AG04450 (cell line): Measurements from ENCODE around the gene CAGE1. TPM values are rescaled to one million over a fixed set of nuclear protein-coding genes. Genes with fewer than 3 reads are reported as not detected.
"Not testable (repeated sequence)": the region's sequence is repeated elsewhere in the genome, so short reads cannot be mapped to it uniquely, and the experiment has no call there.

Source experiments
- CTCF ChIA-PET: fragments of 300-600, 350-600 bp; formaldehyde crosslinking; extraction: SDS; loops from one replicate; lab custom pipeline; 2022; ENCODE audit warnings: antibody characterized with exemption, inconsistent platforms; lab: Charles Lee
- POLR2A ChIA-PET: fragments of 350-600 bp; formaldehyde crosslinking; extraction: SDS; loops from one replicate; lab custom pipeline; 2021; ENCODE audit warnings: antibody characterized with exemption, inconsistent platforms; lab: Yijun Ruan, JAX
- DNase-seq: peaks from one replicate; pipeline ENCODE4 v3.0.0-alpha.2; 2011; ENCODE audit warnings: low read depth, low spot score
- H3K27ac ChIP-seq: one replicate; pipeline ENCODE4 v1.5.1; 2012; ENCODE audit warnings: low read depth, low read length, control low read depth
- H3K27me3 ChIP-seq: one replicate; pipeline ENCODE4 v1.6.0; 2012; ENCODE audit warnings: low read length; ENCODE audit not compliant: control insufficient read depth, insufficient read depth
- H3K4me3 ChIP-seq: 2 replicates; pipeline ENCODE4 v1.5.1; 2011; ENCODE audit warnings: mild to moderate bottlenecking, low read depth, low read length, control low read depth
- H3K9me3 ChIP-seq: 2 replicates; pipeline ENCODE4 v1.5.1; 2012; ENCODE audit warnings: low read length; ENCODE audit not compliant: control insufficient read depth, insufficient read depth
- CTCF ChIP-seq: IDR thresholded peaks from 2 replicates; pipeline ENCODE4 v1.5.1; 2011; ENCODE audit warnings: low read depth, low read length, control low read depth, inconsistent platforms
- polyA plus RNA-seq: library from polyadenylated mRNA; depleted of rRNA; stranded (reverse); fragments of >200 nt; gene quantifications from 2 replicates; pipeline ENCODE4 v1.2.3, GENCODE V29; 2011

Gene CAGE1
- polyA plus RNA-seq, 1 experiment = not detected

GRCh38 chr6:7328243-7328642, 61.3 kb downstream of the CAGE1 start:
- POLR2A ChIA-PET = interaction anchor here (0.7 kb wide), 1 partner anchor 92 kb away, joined by 3 read pairs; no protein-coding TSS in a partner anchor
- H3K9me3 ChIP-seq = no peaks in the 10 kb centered on the region
- no peak overlapping the region for H3K27ac ChIP-seq
- DNase-seq = no peak
- no peak overlapping the region for H3K4me3 ChIP-seq
- no peak for TF ChIP-seq CTCF
- H3K27me3 ChIP-seq = peaks cover 3% of the 10 kb centered on the region
- CTCF ChIA-PET = interaction anchor here (0.6 to 1.3 kb wide), 2 partner anchors 10 to 288 kb away, joined by 3 to 4 read pairs; no protein-coding TSS in a partner anchor

GRCh38 chr6:7325750-7326149, 63.8 kb downstream of the CAGE1 start:
- ChIA-PET POLR2A (interaction anchor here (1.5 kb wide), 1 partner anchor 64 kb away, joined by 3 read pairs; the partner anchor contains the start of genes CAGE1 and RIOK1), CTCF (no interaction called here)
- Histone ChIP-seq H3K27ac (no peak overlapping the region), H3K9me3 (no peaks in the 10 kb centered on the region), H3K4me3 (no peak overlapping the region), H3K27me3 (peaks cover 2% of the 10 kb centered on the region)
- TF ChIP-seq CTCF = no peak
- no peak for DNase-seq

GRCh38 chr6:7324520-7324919, 65.0 kb downstream of the CAGE1 start:
- ChIA-PET POLR2A (no interaction called here), CTCF (no interaction called here)
- Histone ChIP-seq H3K27ac (no peak overlapping the region), H3K9me3 (no peaks in the 10 kb centered on the region), H3K4me3 (no peak overlapping the region), H3K27me3 (peaks cover 2% of the 10 kb centered on the region)
- TF ChIP-seq CTCF = no peak
- no peak for DNase-seq

GRCh38 chr6:7323074-7323473, 66.5 kb downstream of the CAGE1 start:
- Histone ChIP-seq H3K27me3 (peaks cover 2% of the 10 kb centered on the region), H3K27ac (no peak overlapping the region), H3K9me3 (no peaks in the 10 kb centered on the region), H3K4me3 (no peak overlapping the region)
- no peak for DNase-seq
- ChIA-PET POLR2A (no interaction called here), CTCF (no interaction called here)
- no peak for TF ChIP-seq CTCF

GRCh38 chr6:7321866-7322265, 67.7 kb downstream of the CAGE1 start:
- H3K27me3 ChIP-seq, POLR2A ChIA-PET, H3K27ac ChIP-seq, H3K4me3 ChIP-seq, H3K9me3 ChIP-seq, DNase-seq: not testable (repeated sequence)
- CTCF ChIA-PET = interaction anchor here (1.0 kb wide), 1 partner anchor 47 kb away, joined by 3 read pairs; no protein-coding TSS in a partner anchor

- POLR2A ChIA-PET, H3K27ac ChIP-seq, H3K9me3 ChIP-seq, DNase-seq, H3K4me3 ChIP-seq, H3K27me3 ChIP-seq: not testable (repeated sequence)
- CTCF ChIA-PET = interaction anchor here (0.8 kb wide), 1 partner anchor 814 kb away, joined by 8 read pairs; no protein-coding TSS in a partner anchor
Measured at GRCh38 chr6:7319406-7319805, 70.1 kb downstream of the CAGE1 start.
